Measurements from ENCODE around the gene CDKN2A.

Gene CDKN2A

DNA sequence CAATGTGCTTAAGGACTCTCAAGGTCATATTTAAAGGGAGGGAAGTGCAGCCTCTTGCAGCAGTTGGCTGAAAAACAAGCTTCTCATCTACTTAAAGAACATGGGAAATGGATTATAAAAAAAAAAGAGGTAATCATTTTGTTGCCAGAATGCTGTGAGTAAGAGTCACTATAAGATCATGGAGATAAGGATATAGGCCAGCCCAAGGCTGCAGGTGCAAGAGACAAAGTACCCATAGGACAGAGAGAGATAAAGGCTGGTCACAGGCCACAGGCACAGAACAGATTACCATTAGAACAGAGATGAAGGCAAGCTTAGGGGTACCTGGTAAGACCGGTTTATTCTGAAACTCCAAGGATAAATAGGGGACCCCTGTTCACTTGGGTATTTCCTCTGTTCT, 70.5 kb downstream of the CDKN2A start:
- Histone ChIP-seq H3K27me3 (ENCODE audit: insufficient read depth, low read depth) (no peaks in the 10 kb centered on the region), H3K27ac (no peak overlapping the region), H3K79me2 (ENCODE audit: insufficient read depth, low read depth) (no peaks in the 10 kb centered on the region), H3K4me2 (no peak overlapping the region), H3K9ac (no peak overlapping the region), H3K4me3 (IDR thresholded peaks at IDR 0.05; ENCODE audit: insufficient read depth, low read depth, low read length) (no peak overlapping the region), H3K36me3 (ENCODE audit: insufficient read depth) (no peaks in the 10 kb centered on the region), H3K4me1 (ENCODE audit: low read depth, poor library complexity, severe bottlenecking) (no peaks in the 10 kb centered on the region), H2AFZ (ENCODE audit: low read depth) (no peak overlapping the region), H4K20me1 (ENCODE audit: insufficient read depth) (no peaks in the 10 kb centered on the region)
- TF ChIP-seq, protein P1, sequence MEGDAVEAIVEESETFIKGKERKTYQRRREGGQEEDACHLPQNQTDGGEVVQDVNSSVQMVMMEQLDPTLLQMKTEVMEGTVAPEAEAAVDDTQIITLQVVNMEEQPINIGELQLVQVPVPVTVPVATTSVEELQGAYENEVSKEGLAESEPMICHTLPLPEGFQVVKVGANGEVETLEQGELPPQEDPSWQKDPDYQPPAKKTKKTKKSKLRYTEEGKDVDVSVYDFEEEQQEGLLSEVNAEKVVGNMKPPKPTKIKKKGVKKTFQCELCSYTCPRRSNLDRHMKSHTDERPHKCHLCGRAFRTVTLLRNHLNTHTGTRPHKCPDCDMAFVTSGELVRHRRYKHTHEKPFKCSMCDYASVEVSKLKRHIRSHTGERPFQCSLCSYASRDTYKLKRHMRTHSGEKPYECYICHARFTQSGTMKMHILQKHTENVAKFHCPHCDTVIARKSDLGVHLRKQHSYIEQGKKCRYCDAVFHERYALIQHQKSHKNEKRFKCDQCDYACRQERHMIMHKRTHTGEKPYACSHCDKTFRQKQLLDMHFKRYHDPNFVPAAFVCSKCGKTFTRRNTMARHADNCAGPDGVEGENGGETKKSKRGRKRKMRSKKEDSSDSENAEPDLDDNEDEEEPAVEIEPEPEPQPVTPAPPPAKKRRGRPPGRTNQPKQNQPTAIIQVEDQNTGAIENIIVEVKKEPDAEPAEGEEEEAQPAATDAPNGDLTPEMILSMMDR (conservative IDR thresholded peaks at IDR 0.05; ENCODE audit: low read depth, low read length), result no peak

DNA sequence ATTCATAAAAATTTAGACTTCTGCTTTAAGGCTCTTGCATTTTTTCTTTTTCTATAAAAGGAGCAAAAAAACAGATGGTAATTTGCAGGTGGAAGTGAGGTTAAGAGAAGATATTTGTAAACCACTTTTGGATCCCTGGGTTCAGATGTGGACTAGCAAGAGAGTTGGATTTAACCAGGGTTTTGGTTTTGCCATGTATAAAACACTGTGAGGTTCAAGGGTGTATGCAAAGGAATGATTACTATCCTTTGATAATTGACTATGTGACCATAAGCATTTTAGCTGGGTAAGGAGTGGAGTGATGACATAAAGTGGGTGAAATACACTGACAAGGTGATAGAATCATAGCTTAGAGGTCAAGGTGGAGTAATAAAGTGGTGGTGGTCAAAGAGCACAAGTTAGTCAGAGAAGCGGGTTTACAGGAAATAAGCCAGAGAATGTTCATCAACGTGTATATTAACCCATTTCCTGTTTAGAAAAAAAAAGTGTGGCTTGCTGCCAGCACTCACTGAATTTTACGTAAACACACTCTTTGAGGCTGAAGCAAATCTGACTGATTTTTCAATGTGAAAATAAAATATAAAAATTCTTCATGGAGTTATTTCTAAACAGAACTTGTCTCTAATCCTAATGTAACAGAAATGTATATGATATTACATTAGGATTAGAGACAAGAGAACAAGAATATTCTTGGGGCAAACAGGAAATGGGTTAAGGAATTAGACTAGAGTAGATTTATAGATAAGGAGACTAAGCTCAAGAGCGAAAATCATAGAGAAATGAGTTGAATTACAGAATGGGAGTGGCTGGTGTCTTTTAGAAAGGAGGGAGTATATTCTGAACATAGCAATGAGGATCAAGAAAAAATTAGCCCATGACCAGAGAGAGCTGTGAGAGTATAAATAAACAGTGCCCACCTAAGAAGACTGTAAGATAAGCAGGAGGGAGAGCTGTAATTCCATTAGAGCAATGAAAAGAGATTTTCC, 74.5 kb downstream of the CDKN2A start:
- H3K27me3 ChIP-seq (ENCODE audit: insufficient read depth, low read depth), result no peaks in the 10 kb centered on the region
- no peaks in the 10 kb centered on the region for H3K4me1 ChIP-seq (ENCODE audit: low read depth, poor library complexity, severe bottlenecking)
- no peak overlapping the region for H3K4me3 ChIP-seq (IDR thresholded peaks at IDR 0.05; ENCODE audit: insufficient read depth, low read depth, low read length)
- H3K9ac ChIP-seq, result no peak overlapping the region
- TF ChIP-seq, protein P1 (conservative IDR thresholded peaks at IDR 0.05; ENCODE audit: low read depth, low read length), result no peak
- H3K27ac ChIP-seq, result no peak overlapping the region
- no peaks in the 10 kb centered on the region for H3K79me2 ChIP-seq (ENCODE audit: insufficient read depth, low read depth)
- no peaks in the 10 kb centered on the region for H4K20me1 ChIP-seq (ENCODE audit: insufficient read depth)
- H3K4me2 ChIP-seq, result no peak overlapping the region
- no peak overlapping the region for H2AFZ ChIP-seq (ENCODE audit: low read depth)
- no peaks in the 10 kb centered on the region for H3K36me3 ChIP-seq (ENCODE audit: insufficient read depth)
